ENCODE measurements around the gene ARID3C. TPM values are rescaled to one million over a fixed set of nuclear protein-coding genes. Genes with fewer than 3 reads are reported as not detected.

Gene ARID3C
- total RNA-seq, 2 donors from 2014 or later = not detected

DNA sequence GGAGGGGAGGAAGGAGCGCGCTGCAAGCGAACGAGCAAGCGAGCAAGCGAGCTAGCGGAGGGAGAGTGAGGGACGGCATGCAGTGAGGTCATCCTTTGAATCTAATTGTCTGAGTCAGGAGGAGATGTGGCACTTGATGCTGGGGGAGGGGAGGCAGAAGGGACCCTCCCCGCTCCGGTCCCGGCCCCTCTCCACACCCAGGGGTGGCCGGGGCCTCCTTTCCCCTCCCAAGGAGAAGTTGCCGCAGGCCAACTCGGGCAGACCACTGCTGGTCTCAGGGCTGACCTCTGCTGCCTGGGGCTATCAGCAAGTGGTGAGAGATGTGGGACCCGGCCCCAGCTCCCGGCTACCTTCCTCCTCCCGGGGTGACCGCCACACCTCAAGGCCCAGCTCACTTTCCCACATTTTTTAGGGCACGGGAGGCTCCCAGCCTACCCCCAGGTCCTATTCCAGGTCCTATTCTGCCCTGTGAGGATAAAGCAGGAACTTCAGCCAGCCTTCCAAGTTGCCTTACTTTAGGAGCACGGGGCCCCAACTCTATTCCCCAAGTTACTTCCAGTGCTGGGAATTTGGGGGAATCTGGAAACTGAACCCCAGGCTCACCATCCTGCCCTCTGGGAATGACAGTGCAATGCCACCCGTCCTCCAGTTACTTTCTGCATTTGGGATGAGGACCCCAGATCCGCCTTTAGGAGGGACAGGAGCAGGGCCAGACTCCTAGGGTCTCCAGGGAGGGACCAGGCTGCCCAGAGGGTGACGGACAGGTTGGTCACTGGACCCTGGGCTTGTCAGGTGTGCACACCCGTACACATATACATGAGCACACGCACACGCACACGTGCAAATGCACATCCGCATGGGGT lies 50.4 kb downstream of the ARID3C start:
- Histone ChIP-seq H3K27ac (no peak overlapping the region), H3K36me3 (replicated peaks in 1 of 2; ENCODE audit: insufficient read depth in 1 of 2, low read depth in 2 of 2) (no peaks in the 10 kb centered on the region), H3K27me3 (peaks cover 0 to 20% of the 10 kb centered on the region in 2 donors), H3K9me3 (no peaks in the 10 kb centered on the region), H3K4me1 (peaks cover 12% of the 10 kb centered on the region), H3K4me3 (no peak overlapping the region)
- intact Hi-C loops (cut with DNase I) = no loop called here
- peak in 1 of 4 donors; percentile 17 for DNase-seq
- WGBS, 2 donors = 12 to 28% methylated on average over 24 to 25 of the region's 28 CpGs
- no peak for TF ChIP-seq POLR2A (IDR thresholded peaks at IDR 0.05)
- TF ChIP-seq, protein P1, sequence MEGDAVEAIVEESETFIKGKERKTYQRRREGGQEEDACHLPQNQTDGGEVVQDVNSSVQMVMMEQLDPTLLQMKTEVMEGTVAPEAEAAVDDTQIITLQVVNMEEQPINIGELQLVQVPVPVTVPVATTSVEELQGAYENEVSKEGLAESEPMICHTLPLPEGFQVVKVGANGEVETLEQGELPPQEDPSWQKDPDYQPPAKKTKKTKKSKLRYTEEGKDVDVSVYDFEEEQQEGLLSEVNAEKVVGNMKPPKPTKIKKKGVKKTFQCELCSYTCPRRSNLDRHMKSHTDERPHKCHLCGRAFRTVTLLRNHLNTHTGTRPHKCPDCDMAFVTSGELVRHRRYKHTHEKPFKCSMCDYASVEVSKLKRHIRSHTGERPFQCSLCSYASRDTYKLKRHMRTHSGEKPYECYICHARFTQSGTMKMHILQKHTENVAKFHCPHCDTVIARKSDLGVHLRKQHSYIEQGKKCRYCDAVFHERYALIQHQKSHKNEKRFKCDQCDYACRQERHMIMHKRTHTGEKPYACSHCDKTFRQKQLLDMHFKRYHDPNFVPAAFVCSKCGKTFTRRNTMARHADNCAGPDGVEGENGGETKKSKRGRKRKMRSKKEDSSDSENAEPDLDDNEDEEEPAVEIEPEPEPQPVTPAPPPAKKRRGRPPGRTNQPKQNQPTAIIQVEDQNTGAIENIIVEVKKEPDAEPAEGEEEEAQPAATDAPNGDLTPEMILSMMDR (IDR thresholded peaks at IDR 0.05) = no peak
- peak; percentile 43 for ATAC-seq

DNA sequence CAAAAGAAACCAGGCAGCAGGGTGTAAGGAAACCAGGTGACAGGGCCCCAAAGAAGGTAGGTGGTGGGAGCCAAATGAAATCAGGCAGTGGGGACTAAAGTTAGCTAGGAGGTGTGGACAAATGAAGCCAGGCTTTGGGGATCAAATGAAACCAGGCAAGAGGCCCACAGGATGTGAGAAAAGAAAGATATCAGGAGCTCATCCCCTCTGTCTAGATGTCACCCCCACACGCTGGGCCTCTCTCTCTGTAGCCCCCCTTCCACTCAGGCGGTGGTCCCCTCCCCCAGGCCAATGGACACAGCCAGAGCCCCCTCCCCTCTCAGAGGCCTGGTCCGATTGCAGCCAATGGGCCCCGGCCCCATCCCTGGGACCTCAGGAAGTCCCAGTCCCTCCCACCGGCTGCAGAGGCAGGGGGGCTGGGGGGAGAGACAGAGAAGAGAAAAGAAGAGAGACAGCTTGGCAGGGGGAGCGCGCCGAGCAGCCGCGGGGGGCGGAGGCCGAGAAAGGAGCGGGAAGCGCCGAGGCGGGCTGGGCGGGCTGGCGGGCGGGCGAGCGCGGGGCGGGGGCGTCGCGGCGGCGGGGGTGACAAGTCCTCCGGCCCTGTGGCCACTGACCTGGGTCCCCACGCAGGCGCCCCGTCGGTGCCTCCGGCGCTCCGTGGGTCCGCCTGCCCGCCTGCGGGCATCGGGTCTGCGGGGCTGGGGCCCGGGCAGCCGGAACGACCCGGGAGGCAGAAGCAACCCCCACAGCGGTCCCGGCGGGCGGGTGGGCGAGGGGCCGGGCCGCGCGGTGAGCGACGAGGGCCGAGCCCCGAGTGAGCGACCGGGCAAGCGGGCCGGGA lies 51.2 kb downstream of the ARID3C start:
- H3K27ac ChIP-seq = no peak overlapping the region

DNA sequence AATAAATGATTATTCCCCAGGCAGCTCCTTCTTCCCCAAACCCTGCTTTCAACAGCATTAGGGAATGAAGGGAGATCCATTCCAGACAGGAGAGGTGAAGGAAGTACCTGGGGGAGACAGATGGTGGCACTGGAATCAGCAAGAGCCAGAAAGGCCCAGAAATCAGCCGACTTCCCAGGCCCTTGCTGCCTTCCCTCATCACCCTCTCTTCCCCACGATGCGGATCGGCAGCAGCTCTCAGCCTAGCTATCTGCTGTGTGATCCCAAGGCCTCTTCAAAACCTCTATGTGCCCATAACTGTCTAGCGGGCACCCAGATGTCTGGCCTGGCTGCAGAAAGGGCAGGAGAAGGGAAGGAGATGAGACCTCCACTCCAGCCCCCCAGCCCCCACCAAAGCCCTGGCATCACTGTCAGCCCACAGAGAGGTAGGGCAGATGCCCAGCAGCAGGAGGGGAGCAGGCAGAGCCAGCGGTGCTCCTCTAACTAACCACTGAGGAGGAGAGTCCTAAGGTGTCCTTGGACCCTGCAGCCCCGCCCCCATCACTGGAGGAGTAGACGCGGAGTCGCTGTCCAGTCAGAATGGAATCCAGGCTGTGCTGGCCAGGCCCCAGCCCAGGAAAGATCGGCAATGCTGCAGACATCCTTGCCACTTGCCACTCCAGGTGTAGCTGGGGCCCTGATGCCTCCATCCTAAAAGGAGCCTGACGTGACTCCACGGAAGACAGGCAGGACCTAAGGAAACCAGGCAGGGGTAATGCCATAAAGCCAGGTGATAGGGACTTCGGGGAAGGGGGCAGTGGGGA lies 52.1 kb downstream of the ARID3C start:
- TF ChIP-seq, protein P1 (IDR thresholded peaks at IDR 0.05) = no peak
- no peak for TF ChIP-seq POLR2A (IDR thresholded peaks at IDR 0.05)
- Histone ChIP-seq H3K27ac (no peak overlapping the region), H3K27me3 (peaks cover 0 to 20% of the 10 kb centered on the region in 2 donors), H3K4me3 (no peak overlapping the region), H3K9me3 (no peaks in the 10 kb centered on the region), H3K4me1 (peaks cover 12% of the 10 kb centered on the region), H3K36me3 (replicated peaks in 1 of 2; ENCODE audit: insufficient read depth in 1 of 2, low read depth in 2 of 2) (no peaks in the 10 kb centered on the region)
- ATAC-seq (no peak), DNase-seq (peak in 2 of 4 donors; percentile 34 to 41)
- 48 to 53% methylated on average over 13 to 14 of the region's 14 CpGs for WGBS, 2 donors
- intact Hi-C loops (cut with DNase I) = no loop called here

More for the DNA sequence above, 51.2 kb downstream of the ARID3C start:
- H3K4me3 ChIP-seq = no peak overlapping the region
- peaks cover 12% of the 10 kb centered on the region for H3K4me1 ChIP-seq
- WGBS, 2 donors = 5 to 18% methylated on average over 11 to 55 of the region's 62 CpGs
- DNase-seq (no peak), ATAC-seq (peak; percentile 13)
- intact Hi-C loops (cut with DNase I) = no loop called here
- H3K36me3 ChIP-seq (replicated peaks in 1 of 2; ENCODE audit: insufficient read depth in 1 of 2, low read depth in 2 of 2) = no peaks in the 10 kb centered on the region
- no peaks in the 10 kb centered on the region for H3K9me3 ChIP-seq
- TF ChIP-seq, protein P1 (IDR thresholded peaks at IDR 0.05) = no peak
- TF ChIP-seq POLR2A (IDR thresholded peaks at IDR 0.05) = no peak
- peaks cover 0 to 20% of the 10 kb centered on the region in 2 donors for H3K27me3 ChIP-seq

DNA sequence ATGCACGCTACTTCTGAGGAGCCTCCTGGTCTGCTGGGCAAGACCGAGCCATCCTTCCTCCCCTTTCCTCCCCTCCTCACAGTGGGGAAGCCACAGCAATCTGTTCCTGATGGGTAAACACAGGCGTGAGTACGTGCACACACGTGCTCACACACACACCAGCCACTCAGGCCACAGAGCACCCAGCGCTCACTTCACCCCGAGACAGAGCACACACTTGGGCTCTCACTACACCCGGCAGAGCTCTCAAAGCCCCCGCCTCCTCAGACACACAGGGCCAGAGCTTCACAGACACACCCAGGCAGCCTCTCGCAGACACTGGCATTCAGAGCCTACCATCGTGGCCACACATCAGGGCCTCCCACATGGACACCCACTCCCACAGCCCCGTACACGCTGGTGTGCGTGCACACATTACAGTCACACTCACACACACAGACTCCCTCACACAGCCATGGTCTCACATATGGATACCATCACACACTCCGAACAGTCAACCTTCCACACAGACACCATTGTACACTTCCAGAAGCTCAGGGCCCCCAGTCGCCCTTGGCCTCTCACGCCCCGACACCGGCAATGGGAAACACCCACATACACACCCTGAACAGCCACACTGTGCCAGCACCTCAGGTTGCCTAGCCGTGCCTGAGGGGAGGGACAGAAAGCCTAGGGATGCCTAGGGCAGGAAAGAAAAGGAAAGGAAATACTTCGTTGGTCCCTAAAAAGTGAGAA lies 52.8 kb downstream of the ARID3C start:
- Histone ChIP-seq H3K27ac (no peak overlapping the region), H3K4me1 (peaks cover 12% of the 10 kb centered on the region), H3K9me3 (no peaks in the 10 kb centered on the region), H3K36me3 (replicated peaks in 1 of 2; ENCODE audit: insufficient read depth in 1 of 2, low read depth in 2 of 2) (no peaks in the 10 kb centered on the region), H3K4me3 (no peak overlapping the region), H3K27me3 (peaks cover 0 to 20% of the 10 kb centered on the region in 2 donors)
- TF ChIP-seq POLR2A (IDR thresholded peaks at IDR 0.05) = no peak
- TF ChIP-seq, protein P1 (IDR thresholded peaks at IDR 0.05) = no peak
- ATAC-seq (no peak), DNase-seq (no peak)
- 63 to 80% methylated on average over 17 to 21 of the region's 21 CpGs for WGBS, 2 donors
- intact Hi-C loops (cut with DNase I) = no loop called here

Measured in body of pancreas (tissue), 4 donors.